ENCODE results near the gene EPHA10. TPM values are rescaled to one million over a fixed set of nuclear protein-coding genes. Genes with fewer than 3 reads are reported as not detected.

The EPHA10 gene
- polyA plus RNA-seq, 2 of the 4 experiments (the other 2 are of a cell fraction) = 0.35 to 0.53 TPM

- TF ChIP-seq ZSCAN20 (CRISPR knock-in tag; IDR thresholded peaks at IDR 0.05) = no peak
Measured at GRCh38 chr1:37753473-37754321, 11.2 kb downstream of the EPHA10 start (continued).

DNA sequence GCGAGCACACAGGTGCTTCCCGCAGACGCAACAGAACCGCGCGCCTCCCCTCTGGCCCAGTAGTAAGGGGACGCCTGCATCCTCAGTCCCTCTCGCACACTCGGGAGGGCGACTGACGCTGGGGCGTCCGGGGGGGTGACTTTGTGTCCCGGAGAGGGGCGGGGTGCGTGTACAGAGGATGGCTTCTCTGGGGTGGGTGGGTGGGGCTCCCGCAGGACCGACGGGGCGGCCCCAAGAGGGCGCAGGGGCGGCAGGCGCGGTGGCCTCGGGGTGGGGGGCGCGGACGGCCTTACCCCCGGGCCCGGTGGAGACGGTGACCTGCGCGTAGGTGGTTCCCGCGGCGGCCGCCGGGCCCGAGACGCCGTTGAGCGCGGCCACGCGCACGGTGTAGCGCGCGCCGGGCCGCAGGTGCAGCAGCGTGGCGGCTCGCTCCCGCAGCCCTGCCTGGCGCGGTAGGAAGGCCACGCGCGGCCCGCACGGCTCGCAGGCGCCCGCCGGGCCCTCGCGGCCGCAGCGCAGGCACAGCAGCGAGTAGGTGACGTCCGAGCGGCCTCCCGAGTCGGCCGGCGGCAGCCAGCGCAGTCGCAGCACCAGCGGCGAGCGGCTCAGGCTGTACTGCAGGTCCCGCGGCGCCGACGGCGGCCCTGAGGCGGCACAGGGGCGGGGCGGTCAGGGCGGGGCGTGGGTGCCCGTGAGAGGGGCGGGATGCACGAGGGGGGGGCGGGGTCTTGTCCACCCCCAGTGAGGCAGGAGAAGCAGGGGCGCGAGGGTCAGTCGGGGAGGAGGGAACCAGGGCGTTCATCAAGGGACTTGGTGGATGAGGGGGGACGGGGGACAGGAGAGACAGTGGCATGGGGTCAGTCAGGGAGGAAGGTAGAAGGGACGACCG is 12.1 kb downstream of the EPHA10 start:
- no peak for FAIRE-seq
- ATAC-seq = peak; percentile 82 to 86
- H3K9me3 ChIP-seq = no peaks in the 10 kb centered on the region
- H3K4me3 ChIP-seq = peak overlapping the region; percentile 66
- H3K4me1 ChIP-seq = no peaks in the 10 kb centered on the region
- ChIA-PET CTCF (no interaction called here), POLR2A (no interaction called here)
- H3K27ac ChIP-seq = peak overlapping the region; percentile 64 to 82; a peak in 5 of 6 replicates
- 26% methylated on average over 5 of the region's 105 CpGs for WGBS (ENCODE audit: missing lambda C conversion rate)
- TF ChIP-seq, protein P1, sequence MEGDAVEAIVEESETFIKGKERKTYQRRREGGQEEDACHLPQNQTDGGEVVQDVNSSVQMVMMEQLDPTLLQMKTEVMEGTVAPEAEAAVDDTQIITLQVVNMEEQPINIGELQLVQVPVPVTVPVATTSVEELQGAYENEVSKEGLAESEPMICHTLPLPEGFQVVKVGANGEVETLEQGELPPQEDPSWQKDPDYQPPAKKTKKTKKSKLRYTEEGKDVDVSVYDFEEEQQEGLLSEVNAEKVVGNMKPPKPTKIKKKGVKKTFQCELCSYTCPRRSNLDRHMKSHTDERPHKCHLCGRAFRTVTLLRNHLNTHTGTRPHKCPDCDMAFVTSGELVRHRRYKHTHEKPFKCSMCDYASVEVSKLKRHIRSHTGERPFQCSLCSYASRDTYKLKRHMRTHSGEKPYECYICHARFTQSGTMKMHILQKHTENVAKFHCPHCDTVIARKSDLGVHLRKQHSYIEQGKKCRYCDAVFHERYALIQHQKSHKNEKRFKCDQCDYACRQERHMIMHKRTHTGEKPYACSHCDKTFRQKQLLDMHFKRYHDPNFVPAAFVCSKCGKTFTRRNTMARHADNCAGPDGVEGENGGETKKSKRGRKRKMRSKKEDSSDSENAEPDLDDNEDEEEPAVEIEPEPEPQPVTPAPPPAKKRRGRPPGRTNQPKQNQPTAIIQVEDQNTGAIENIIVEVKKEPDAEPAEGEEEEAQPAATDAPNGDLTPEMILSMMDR (IDR thresholded peaks at IDR 0.05) = no peak
- TF ChIP-seq, protein P2, sequence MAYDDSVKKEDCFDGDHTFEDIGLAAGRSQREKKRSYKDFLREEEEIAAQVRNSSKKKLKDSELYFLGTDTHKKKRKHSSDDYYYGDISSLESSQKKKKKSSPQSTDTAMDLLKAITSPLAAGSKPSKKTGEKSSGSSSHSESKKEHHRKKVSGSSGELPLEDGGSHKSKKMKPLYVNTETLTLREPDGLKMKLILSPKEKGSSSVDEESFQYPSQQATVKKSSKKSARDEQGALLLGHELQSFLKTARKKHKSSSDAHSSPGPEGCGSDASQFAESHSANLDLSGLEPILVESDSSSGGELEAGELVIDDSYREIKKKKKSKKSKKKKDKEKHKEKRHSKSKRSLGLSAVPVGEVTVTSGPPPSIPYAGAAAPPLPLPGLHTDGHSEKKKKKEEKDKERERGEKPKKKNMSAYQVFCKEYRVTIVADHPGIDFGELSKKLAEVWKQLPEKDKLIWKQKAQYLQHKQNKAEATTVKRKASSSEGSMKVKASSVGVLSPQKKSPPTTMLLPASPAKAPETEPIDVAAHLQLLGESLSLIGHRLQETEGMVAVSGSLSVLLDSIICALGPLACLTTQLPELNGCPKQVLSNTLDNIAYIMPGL (CRISPR knock-in tag; IDR thresholded peaks at IDR 0.05; ENCODE audit: borderline replicate concordance) = no peak
- 0 out of 5 replicates have a peak, but pooled peaks of 1 of the 2 experiments have one; percentile 41 for TF ChIP-seq JUN (IDR thresholded peaks at IDR 0.05)
- TF ChIP-seq POLR2A (IDR thresholded peaks at IDR 0.05; ENCODE audit: low read length) = peak; percentile 43
- TF ChIP-seq, protein P3, sequence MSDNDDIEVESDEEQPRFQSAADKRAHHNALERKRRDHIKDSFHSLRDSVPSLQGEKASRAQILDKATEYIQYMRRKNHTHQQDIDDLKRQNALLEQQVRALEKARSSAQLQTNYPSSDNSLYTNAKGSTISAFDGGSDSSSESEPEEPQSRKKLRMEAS (IDR thresholded peaks at IDR 0.05) = no peak
- no peak for TF ChIP-seq MAFK (IDR thresholded peaks at IDR 0.05; ENCODE audit: partially characterized antibody)
- DNase-seq (ENCODE audit: low read depth in 1 of 2, low spot score in 1 of 2) = peak in 1 of 2 experiments; percentile 53
- peak overlapping the region; percentile 71 for H3K4me2 ChIP-seq

GRCh38 chr1:37752213-37752582 is 12.7 kb downstream of the EPHA10 start:
- Histone ChIP-seq H3K9me3 (no peaks in the 10 kb centered on the region), H3K4me2 (peak overlapping the region; percentile 71), H3K4me3 (peak overlapping the region; percentile 66), H3K4me1 (no peaks in the 10 kb centered on the region), H3K27ac (no peak overlapping the region)
- ATAC-seq = no peak
- no peak for DNase-seq (ENCODE audit: low read depth in 1 of 2, low spot score in 1 of 2)
- POLR2A ChIA-PET = no interaction called here
- CTCF ChIA-PET = no interaction called here
- FAIRE-seq = no peak
- TF ChIP-seq CBX2 (IDR thresholded peaks at IDR 0.05; ENCODE audit: borderline replicate concordance, low read depth) = no peak
- TF ChIP-seq, protein P4, sequence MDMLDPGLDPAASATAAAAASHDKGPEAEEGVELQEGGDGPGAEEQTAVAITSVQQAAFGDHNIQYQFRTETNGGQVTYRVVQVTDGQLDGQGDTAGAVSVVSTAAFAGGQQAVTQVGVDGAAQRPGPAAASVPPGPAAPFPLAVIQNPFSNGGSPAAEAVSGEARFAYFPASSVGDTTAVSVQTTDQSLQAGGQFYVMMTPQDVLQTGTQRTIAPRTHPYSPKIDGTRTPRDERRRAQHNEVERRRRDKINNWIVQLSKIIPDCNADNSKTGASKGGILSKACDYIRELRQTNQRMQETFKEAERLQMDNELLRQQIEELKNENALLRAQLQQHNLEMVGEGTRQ (IDR thresholded peaks at IDR 0.05) = no peak
- no peak for TF ChIP-seq POLR2A (IDR thresholded peaks at IDR 0.05; ENCODE audit: low read length)
- no peak for TF ChIP-seq FOXS1 (CRISPR knock-in tag; IDR thresholded peaks at IDR 0.05)
- no peak for TF ChIP-seq PHF8 (IDR thresholded peaks at IDR 0.05; ENCODE audit: borderline replicate concordance, low read depth)
- TF ChIP-seq EP300 (IDR thresholded peaks at IDR 0.05) = no peak
- TF ChIP-seq FOSL2 (IDR thresholded peaks at IDR 0.05) = no peak
- no peak for TF ChIP-seq FOSL2 (CRISPR knock-in tag; IDR thresholded peaks at IDR 0.05)
- no peak for TF ChIP-seq GATA3 (IDR thresholded peaks at IDR 0.05; ENCODE audit: borderline replicate concordance)
- TF ChIP-seq SMC3 (IDR thresholded peaks at IDR 0.05) = no peak
- TF ChIP-seq MAFK (IDR thresholded peaks at IDR 0.05; ENCODE audit: partially characterized antibody) = no peak
- TF ChIP-seq, protein P2 (CRISPR knock-in tag; IDR thresholded peaks at IDR 0.05; ENCODE audit: borderline replicate concordance) = no peak
- TF ChIP-seq HOXB5 (CRISPR knock-in tag; IDR thresholded peaks at IDR 0.05) = no peak
- no peak for TF ChIP-seq RARB (CRISPR knock-in tag; IDR thresholded peaks at IDR 0.05)
- TF ChIP-seq JUNB (IDR thresholded peaks at IDR 0.05) = no peak
- no peak for TF ChIP-seq RAD21 (conservative IDR thresholded peaks at IDR 0.05 in 1 of 2, IDR thresholded peaks at IDR 0.05 in 1 of 2)
- no peak for TF ChIP-seq SREBF2 (IDR thresholded peaks at IDR 0.05)
- TF ChIP-seq EHF (CRISPR knock-in tag; IDR thresholded peaks at IDR 0.05) = no peak
- WGBS (ENCODE audit: missing lambda C conversion rate) = 57% methylated on average over 11 of the region's 11 CpGs
